Esophagus muscularis mucosa (tissue), 4 donors: ENCODE data around the gene YY1. TPM values are rescaled to one million over a fixed set of nuclear protein-coding genes. Genes with fewer than 3 reads are reported as not detected.

Experiments used
- DNase-seq: peaks from one replicate; pipeline ENCODE4 v3.0.0-alpha.2; 2017; ENCODE audit errors: extremely low spot score
- H3K27ac ChIP-seq, 4 donors: fragments of 200-600 bp; sonication (generic); replicated peaks in 1 of 4; 1 replicate in 3 of 4; 2 replicates in 1 of 4; pipeline ENCODE4 v1.5.1; 2016 to 2019; ENCODE audit warnings: mild to moderate bottlenecking in 1 of 4
- H3K27me3 ChIP-seq, 4 donors: fragments of 200-600 bp; sonication (generic); one replicate each; pipeline versions ENCODE4 v1.5.1 to v1.6.0; 2016 to 2019
- H3K36me3 ChIP-seq, 4 donors: fragments of 200-600 bp; sonication (generic); one replicate each; pipeline ENCODE4 v1.5.1; 2016 to 2019
- H3K4me1 ChIP-seq, 4 donors: fragments of 200-600 bp; sonication (generic); one replicate each; pipeline ENCODE4 v1.5.1; 2016 to 2019
- H3K4me3 ChIP-seq, 4 donors: fragments of 200-600 bp; sonication (generic); 1 replicate in 2 of 4; 2 replicates in 2 of 4; pipeline ENCODE4 v1.5.1; 2016 to 2019; ENCODE audit warnings: mild to moderate bottlenecking in 4 of 4, moderate library complexity in 1 of 4
- H3K9me3 ChIP-seq, 4 donors: fragments of 200-600 bp; sonication (generic); 1 replicate in 3 of 4; 2 replicates in 1 of 4; pipeline ENCODE4 v1.5.1; 2016 to 2019
- CTCF ChIP-seq, 3 experiments: fragments of 200-600 bp in 2 of 3; fragments of 450-650 bp in 1 of 3; sonication (generic) in 2 of 3; IDR thresholded peaks; one replicate each; pipeline ENCODE4 v1.5.1; 2017 to 2019; ENCODE audit warnings: antibody characterized with exemption in 3 of 3, mild to moderate bottlenecking in 2 of 3, moderate library complexity in 1 of 3
- EP300 ChIP-seq: sonication (generic); formaldehyde crosslinking; IDR thresholded peaks from one replicate; pipeline ENCODE4 v1.6.1; 2017; ENCODE audit warnings: antibody characterized with exemption
- POLR2A ChIP-seq: fragments of 450-650 bp; IDR thresholded peaks from one replicate; pipeline ENCODE4 v1.6.1; 2017; ENCODE audit warnings: antibody characterized with exemption, moderate library complexity, mild to moderate bottlenecking, low read depth
- POLR2AphosphoS5 ChIP-seq, 2 donors: sonication (generic); formaldehyde crosslinking; IDR thresholded peaks; one replicate each; pipeline ENCODE4 v1.6.1; 2017; ENCODE audit warnings: antibody characterized with exemption in 2 of 2
- WGBS: methylation state at CpG from one replicate; pipeline ENCODE4 v1.1.5; 2018; 5-methylcytosine and 5-hydroxymethylcytosine counted together
- intact Hi-C: fragments of 100-400 bp; cut with DNase I; formaldehyde crosslinking; loops from one replicate; pipeline ENCODE4 v1.15.1; 2023
- total RNA-seq, 4 donors: library from RNA; depleted of rRNA; stranded (reverse); fragments of >200 nt; gene quantifications; one replicate each; pipeline versions ENCODE4 v1.1.0 to v1.2.1, GENCODE V29; 2016

The YY1 gene
- total RNA-seq, 4 donors from 2014 or later: 54.8 to 83.4 (median 62.7) TPM

DNA sequence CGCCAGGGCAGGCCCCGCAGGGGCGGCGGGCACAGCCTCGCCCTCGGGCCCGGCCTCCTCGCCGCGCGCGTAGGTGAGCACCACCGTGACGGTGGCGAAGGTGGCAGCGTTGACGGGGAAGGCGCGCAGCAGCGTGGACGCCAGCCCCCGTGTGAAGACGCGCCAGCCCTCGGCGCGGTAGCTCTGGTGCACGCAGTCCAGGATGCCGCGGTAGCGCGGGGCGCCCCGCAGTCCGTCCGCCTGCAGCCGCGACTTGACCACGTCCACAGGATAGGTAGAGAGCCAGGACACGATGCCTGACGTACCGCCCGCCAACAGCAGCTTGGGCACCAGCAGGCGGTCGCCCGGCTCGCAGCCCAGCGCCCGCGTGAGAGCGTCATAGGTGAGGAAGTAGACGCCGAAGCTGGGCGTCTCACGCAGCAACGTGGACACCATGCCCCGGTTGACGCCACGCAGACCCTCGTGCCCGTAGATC, 53.4 kb downstream of the YY1 start:
- DNase-seq: no peak
- Histone ChIP-seq H3K27ac (no peak overlapping the region), H3K4me3 (no peak overlapping the region), H3K9me3 (no peaks in the 10 kb centered on the region), H3K4me1 (peaks cover 26 to 57% (median 44%) of the 10 kb centered on the region in 4 donors), H3K27me3 (no peaks in the 10 kb centered on the region), H3K36me3 (peaks cover 10 to 40% (median 32%) of the 10 kb centered on the region in 4 donors)
- 95% methylated on average over 35 of the region's 61 CpGs for WGBS
- intact Hi-C loops: no loop called here
- TF ChIP-seq EP300 (no peak), POLR2AphosphoS5 (IDR thresholded peaks at IDR 0.05) (no peak), CTCF (IDR thresholded peaks at IDR 0.05) (no peak), POLR2A (no peak)

DNA sequence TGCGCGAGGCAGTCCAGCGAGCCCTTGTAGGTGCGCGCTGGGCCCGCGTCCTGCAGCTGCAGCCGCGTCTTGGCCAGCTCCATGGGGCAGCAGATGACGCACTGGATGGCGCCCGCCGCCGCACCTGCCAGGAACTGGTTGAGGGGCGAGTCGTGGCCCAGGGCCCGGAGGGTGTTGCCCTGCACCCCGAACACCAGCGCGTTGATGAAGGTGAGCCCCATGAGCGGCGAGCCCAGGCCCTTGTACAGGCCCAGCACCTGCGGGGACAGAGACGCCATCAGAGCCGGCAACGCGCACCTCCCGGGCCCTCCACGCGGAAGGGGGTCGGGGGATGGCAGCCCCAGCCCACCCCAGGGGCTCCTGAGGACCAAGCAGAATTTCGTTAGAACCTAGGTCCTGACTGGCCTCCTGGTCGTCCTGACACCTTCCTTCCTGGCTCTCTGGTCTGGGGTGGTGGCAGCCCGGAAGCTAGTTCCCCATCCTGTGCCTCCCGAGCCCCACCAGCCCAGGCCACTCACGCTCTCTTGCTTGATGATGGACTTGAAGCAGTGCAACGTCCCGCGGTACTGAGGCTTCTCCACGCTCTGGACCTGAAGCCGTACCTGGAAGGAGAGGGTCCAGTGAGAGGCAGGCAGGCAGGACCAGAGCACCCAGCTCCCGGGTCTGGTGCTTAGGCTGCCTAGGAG, 54.0 kb downstream of the YY1 start:
- intact Hi-C loops: no loop called here
- H3K4me1 ChIP-seq: peaks cover 31 to 63% (median 50%) of the 10 kb centered on the region in 4 donors
- no peaks in the 10 kb centered on the region for H3K27me3 ChIP-seq
- TF ChIP-seq POLR2AphosphoS5 (IDR thresholded peaks at IDR 0.05) (no peak), EP300 (no peak), POLR2A (no peak), CTCF (IDR thresholded peaks at IDR 0.05) (no peak)
- H3K9me3 ChIP-seq: no peaks in the 10 kb centered on the region
- DNase-seq: no peak
- no peak overlapping the region for H3K27ac ChIP-seq
- peaks cover 10 to 40% (median 32%) of the 10 kb centered on the region in 4 donors for H3K36me3 ChIP-seq
- no peak overlapping the region for H3K4me3 ChIP-seq
- WGBS: 97% methylated on average over 16 of the region's 42 CpGs

DNA sequence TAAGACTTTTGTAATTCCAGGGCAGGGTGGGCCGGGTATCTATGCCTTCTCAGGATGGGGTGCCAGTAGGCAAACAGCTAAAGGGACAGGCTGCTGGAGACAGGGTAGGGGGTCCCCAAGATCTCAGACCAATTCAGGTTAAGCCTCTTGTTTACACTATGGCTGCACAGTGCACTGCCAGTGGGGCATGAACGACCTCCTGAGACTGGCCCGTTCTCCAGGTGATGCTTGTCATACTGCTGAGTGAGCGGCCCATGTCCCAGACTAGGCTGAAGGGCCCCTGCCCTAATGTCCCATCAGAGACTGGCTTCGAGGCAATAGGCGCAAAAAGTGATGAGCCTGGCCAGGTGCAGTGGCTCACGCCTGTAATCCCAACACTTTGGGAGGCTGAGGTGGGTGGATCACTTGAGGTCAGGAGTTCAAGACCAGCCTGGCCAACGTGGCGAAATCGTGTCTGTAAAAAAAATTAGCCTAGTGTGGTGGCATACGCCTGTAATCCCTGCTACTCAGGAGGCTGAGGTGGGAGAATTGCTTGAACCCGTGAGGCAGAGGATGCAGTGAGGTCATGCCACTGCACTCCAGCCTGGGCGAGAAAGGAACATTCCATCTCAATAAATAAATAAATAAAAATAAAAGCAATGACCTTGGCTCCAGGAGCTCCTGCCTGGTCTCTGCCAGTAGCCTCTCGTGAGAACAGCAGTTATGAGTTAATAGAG, 54.7 kb downstream of the YY1 start:
- 82% methylated on average over 13 of the region's 14 CpGs for WGBS
- no peaks in the 10 kb centered on the region for H3K27me3 ChIP-seq
- H3K36me3 ChIP-seq: peaks cover 11 to 42% (median 35%) of the 10 kb centered on the region in 4 donors
- DNase-seq: no peak
- intact Hi-C loops: no loop called here
- TF ChIP-seq POLR2AphosphoS5 (IDR thresholded peaks at IDR 0.05): no peak
- no peak for TF ChIP-seq EP300
- TF ChIP-seq POLR2A: no peak
- no peak for TF ChIP-seq CTCF (IDR thresholded peaks at IDR 0.05)
- H3K4me3 ChIP-seq: no peak overlapping the region
- H3K4me1 ChIP-seq: peaks cover 35 to 70% (median 58%) of the 10 kb centered on the region in 4 donors
- peak overlapping the region in 3 of 4 donors; percentile 7 to 41 (median 8) for H3K27ac ChIP-seq
- no peaks in the 10 kb centered on the region for H3K9me3 ChIP-seq

DNA sequence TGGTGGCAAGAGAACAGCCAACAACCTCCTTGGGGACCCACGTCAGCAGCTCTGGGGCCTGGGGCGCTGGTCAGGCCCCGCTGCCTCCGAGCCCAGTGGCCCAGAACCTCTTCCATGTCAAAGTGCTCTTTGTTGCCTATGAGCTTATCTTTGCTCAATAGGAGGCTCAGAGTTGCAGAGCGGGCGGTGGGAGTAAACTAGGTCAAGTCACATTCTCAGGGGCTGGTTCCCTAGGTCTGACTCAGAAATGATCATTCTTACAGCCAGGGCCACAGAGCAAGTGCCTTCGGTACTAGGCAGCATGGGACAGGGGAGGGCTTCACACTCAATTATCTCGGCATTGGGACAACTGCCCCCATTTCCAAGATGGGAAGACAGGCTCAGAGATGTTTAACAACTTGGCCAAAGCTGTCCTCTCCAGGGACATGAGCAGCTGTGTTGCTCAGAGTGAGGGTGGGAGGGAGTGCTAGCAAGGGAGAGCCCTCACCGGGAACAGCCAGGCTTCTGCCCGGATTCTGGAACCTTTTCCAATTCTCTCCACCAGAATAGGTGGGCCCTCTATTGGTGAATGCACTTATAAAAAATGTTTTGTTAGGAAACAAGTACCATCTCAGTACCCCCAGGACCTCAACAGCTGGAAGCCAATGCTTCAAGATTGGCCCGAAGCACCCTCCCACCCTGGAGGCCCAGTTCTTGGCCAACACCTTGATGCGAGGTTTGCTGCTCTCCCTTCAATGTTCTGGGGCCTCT, 55.4 kb downstream of the YY1 start:
- peaks cover 13 to 44% (median 35%) of the 10 kb centered on the region in 4 donors for H3K36me3 ChIP-seq
- DNase-seq: no peak
- 61% methylated on average over 8 of the region's 12 CpGs for WGBS
- H3K4me3 ChIP-seq: no peak overlapping the region
- peaks cover 31 to 70% (median 58%) of the 10 kb centered on the region in 4 donors for H3K4me1 ChIP-seq
- H3K27me3 ChIP-seq: no peaks in the 10 kb centered on the region
- intact Hi-C loops: no loop called here
- H3K27ac ChIP-seq: peak overlapping the region; percentile 7 to 41 (median 18)
- no peak for TF ChIP-seq POLR2AphosphoS5 (IDR thresholded peaks at IDR 0.05)
- TF ChIP-seq EP300: no peak
- TF ChIP-seq CTCF (IDR thresholded peaks at IDR 0.05): no peak
- H3K9me3 ChIP-seq: no peaks in the 10 kb centered on the region
